ENCODE measurements around the gene TECTA.

DNA sequence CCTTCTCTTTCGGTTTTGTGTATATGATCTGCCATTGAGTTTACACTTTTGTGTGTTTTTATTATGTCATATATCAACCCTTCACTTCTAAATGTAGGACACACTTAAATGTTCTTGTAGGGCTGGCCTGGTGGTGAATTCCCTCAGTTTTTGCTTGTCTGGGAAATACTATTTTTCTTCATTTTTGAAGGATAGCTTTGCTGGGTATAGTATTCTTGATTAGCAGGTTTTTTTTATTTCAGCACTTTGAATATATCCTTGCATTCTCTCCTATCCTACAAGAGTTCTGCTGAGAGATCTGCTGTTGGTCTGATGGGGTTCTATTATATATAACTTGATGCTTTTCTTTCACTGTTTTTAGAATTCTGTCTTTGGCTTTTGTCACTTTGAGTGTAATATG lies 79.1 kb downstream of the TECTA start:
- no peak for TF ChIP-seq POLR2A (IDR thresholded peaks at IDR 0.05; ENCODE audit: low read length)
- TF ChIP-seq GATA1 (IDR thresholded peaks at IDR 0.05; ENCODE audit: low read depth, low read length) = no peak
